HAP-1 (cell line): ENCODE measurements around the gene MBNL1.
"Not testable (repeated sequence)": the region's sequence is repeated elsewhere in the genome, so short reads cannot be mapped to it uniquely, and the experiment has no call there.

Experiments
- DNase-seq, 2 experiments: peaks; one replicate each; pipeline ENCODE4 v3.0.0-alpha.2; 2016 to 2020; ENCODE audit warnings: low spot score in 2 of 2
- H3K27me3 ChIP-seq: fragments of 250-450 bp; sonication (Bioruptor Pico); 2 replicates; pipeline ENCODE4 v1.5.1; 2020; ENCODE audit warnings: low read depth, mild to moderate bottlenecking, moderate library complexity
- H3K36me3 ChIP-seq: fragments of 250-450 bp; sonication (Bioruptor Pico); replicated peaks from 2 replicates; pipeline ENCODE4 v1.5.1; 2020; ENCODE audit warnings: mild to moderate bottlenecking
- H3K4me1 ChIP-seq: fragments of 250-450 bp; sonication (Bioruptor Pico); 2 replicates; pipeline ENCODE4 v1.5.1; 2020; ENCODE audit warnings: mild to moderate bottlenecking
- H3K4me3 ChIP-seq: fragments of 250-450 bp; sonication (Bioruptor Pico); 2 replicates; pipeline ENCODE4 v1.5.1; 2020; ENCODE audit warnings: mild to moderate bottlenecking, moderate library complexity
- H3K9me3 ChIP-seq: fragments of 250-450 bp; sonication (Bioruptor Pico); 2 replicates; pipeline ENCODE4 v1.5.1; 2020; ENCODE audit warnings: mild to moderate bottlenecking, moderate library complexity
- in situ Hi-C: fragments of 300-500 bp; cut with MboI; formaldehyde crosslinking; loops from 3 replicates; pipeline ENCODE4 v1.14.3; 2020; ENCODE audit warnings: low sequenced_read_pairs, inconsistent platforms, mixed read lengths

Gene MBNL1

GRCh38 chr3:152436707-152437590, 168.2 kb downstream of the MBNL1 start:
- DNase-seq: no peak
- H3K36me3 ChIP-seq: peaks cover 10% of the 10 kb centered on the region; the same call in 1 of the 2 replicates
- in situ Hi-C loops: no loop called here
- no peak overlapping the region for H3K4me3 ChIP-seq
- H3K9me3 ChIP-seq: no peaks in the 10 kb centered on the region; the same call in 1 of the 2 replicates
- H3K4me1 ChIP-seq: peaks cover 14% of the 10 kb centered on the region
- H3K27me3 ChIP-seq: no peaks in the 10 kb centered on the region

DNA sequence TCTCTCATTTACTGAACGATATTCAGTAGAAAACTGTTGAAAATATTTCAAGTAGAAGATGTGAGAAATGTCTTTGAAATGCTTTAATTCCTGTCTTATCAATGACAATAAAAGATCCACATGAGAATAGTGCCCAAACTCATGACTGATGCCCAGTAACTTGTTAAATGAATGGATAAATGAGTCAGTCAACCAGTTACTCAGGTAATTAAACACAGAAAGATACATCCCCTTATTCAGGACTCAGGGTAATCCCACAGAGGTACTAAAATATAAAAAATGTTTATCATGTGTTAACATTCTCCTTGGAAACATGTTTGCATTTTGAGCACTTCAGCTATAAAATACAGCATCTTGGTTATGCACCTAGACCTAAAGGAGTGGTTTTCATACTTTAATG, 169.5 kb downstream of the MBNL1 start:
- Histone ChIP-seq H3K9me3 (no peaks in the 10 kb centered on the region; the same call in 1 of the 2 replicates), H3K36me3 (peaks cover 6% of the 10 kb centered on the region; the same call in 1 of the 2 replicates), H3K4me3 (no peak overlapping the region), H3K4me1 (peaks cover 14% of the 10 kb centered on the region), H3K27me3 (no peaks in the 10 kb centered on the region)
- in situ Hi-C loops: no loop called here
- no peak for DNase-seq

GRCh38 chr3:152438706-152439105, 170.0 kb downstream of the MBNL1 start:
- Histone ChIP-seq H3K36me3 (peaks cover 6% of the 10 kb centered on the region; the same call in 1 of the 2 replicates), H3K27me3 (no peaks in the 10 kb centered on the region), H3K4me1 (peaks cover 15% of the 10 kb centered on the region), H3K4me3 (no peak overlapping the region), H3K9me3 (no peaks in the 10 kb centered on the region; the same call in 1 of the 2 replicates)
- in situ Hi-C loops: no loop called here
- DNase-seq: no peak

DNA sequence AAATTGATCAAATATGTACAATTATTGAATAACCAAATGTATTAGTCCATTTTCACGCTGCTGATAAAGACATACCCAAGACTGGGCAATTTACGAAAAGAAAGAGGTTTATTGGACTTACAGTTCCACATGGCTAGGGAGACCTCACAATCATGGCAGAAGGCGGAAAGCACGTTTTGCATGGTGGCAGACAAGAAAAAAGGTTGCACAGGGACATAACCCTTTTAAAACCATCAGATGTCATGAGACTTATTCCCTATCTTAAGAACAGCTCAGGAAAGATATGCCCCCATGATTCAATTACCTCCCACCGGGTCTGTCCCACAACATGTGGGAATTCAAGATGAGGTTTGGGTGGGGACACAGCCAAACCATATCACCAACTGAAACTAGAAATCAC, 171.5 kb downstream of the MBNL1 start:
- H3K4me3 ChIP-seq, in situ Hi-C loops, H3K9me3 ChIP-seq, H3K27me3 ChIP-seq, DNase-seq, H3K36me3 ChIP-seq: not testable (repeated sequence)
- H3K4me1 ChIP-seq: peaks cover 17% of the 10 kb centered on the region

- peaks cover 14% of the 10 kb centered on the region for H3K4me1 ChIP-seq
- no peak overlapping the region for H3K4me3 ChIP-seq
- in situ Hi-C loops: no loop called here
- peaks cover 9% of the 10 kb centered on the region for H3K36me3 ChIP-seq
- no peaks in the 10 kb centered on the region for H3K27me3 ChIP-seq
- no peaks in the 10 kb centered on the region for H3K9me3 ChIP-seq
- DNase-seq: no peak
Observed at GRCh38 chr3:152443212-152444023, 174.7 kb downstream of the MBNL1 start.

- peak in 1 of 2 experiments; percentile 59 for DNase-seq
- no peaks in the 10 kb centered on the region for H3K9me3 ChIP-seq
- H3K4me3 ChIP-seq: no peak overlapping the region
- H3K27me3 ChIP-seq: no peaks in the 10 kb centered on the region
- peaks cover 9% of the 10 kb centered on the region for H3K36me3 ChIP-seq
- in situ Hi-C loops: no loop called here
- peaks cover 7% of the 10 kb centered on the region for H3K4me1 ChIP-seq
Observed at GRCh38 chr3:152444029-152444641, 175.4 kb downstream of the MBNL1 start.

DNA sequence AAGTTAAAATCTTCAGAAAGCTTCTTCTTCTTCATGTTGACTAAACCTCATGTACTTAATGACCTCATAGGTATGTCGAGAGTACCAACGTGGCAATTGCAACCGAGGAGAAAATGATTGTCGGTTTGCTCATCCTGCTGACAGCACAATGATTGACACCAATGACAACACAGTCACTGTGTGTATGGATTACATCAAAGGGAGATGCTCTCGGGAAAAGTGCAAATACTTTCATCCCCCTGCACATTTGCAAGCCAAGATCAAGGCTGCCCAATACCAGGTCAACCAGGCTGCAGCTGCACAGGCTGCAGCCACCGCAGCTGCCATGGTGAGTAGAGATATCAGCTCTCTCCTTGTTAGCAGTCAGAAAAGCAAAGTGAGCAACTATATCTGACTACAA, 176.5 kb downstream of the MBNL1 start:
- Histone ChIP-seq H3K27me3 (no peaks in the 10 kb centered on the region), H3K36me3 (peaks cover 9% of the 10 kb centered on the region), H3K9me3 (no peaks in the 10 kb centered on the region), H3K4me1 (peaks cover 3% of the 10 kb centered on the region; the same call in 1 of the 2 replicates), H3K4me3 (no peak overlapping the region)
- in situ Hi-C loops: no loop called here
- DNase-seq: no peak

DNA sequence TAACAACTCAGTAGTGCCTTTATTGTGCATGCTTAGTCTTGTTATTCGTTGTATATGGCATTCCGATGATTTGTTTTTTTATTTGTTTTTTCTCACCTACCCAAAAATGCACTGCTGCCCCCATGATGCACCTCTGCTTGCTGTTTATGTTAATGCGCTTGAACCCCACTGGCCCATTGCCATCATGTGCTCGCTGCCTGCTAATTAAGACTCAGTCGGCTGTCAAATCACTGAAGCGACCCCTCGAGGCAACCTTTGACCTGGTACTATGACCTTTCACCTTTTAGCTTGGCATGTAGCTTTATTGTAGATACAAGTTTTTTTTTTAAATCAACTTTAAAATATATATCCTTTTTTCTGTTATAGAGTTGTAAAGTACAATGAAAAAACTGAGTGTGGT, 177.8 kb downstream of the MBNL1 start:
- Histone ChIP-seq H3K4me1 (peaks cover 3% of the 10 kb centered on the region; the same call in 1 of the 2 replicates), H3K36me3 (peaks cover 9% of the 10 kb centered on the region), H3K9me3 (no peaks in the 10 kb centered on the region), H3K27me3 (no peaks in the 10 kb centered on the region), H3K4me3 (no peak overlapping the region)
- DNase-seq: no peak
- in situ Hi-C loops: no loop called here

DNA sequence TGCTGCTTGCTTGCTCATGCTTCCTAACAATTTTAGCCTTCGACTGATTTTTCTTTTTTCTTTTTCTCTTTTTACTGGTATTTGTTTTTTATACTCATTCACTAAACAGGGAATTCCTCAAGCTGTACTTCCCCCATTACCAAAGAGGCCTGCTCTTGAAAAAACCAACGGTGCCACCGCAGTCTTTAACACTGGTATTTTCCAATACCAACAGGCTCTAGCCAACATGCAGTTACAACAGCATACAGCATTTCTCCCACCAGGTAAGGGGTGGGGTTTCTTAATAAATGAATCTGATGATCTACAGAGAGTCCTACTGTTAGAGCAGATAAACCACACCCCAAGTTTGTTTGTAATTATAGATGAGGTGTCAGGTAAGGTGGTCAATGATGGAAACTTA, 178.8 kb downstream of the MBNL1 start:
- no peak for DNase-seq
- no peaks in the 10 kb centered on the region for H3K27me3 ChIP-seq
- in situ Hi-C loops: no loop called here
- H3K36me3 ChIP-seq: peaks cover 12% of the 10 kb centered on the region
- peaks cover 3% of the 10 kb centered on the region; the same call in 1 of the 2 replicates for H3K4me1 ChIP-seq
- H3K4me3 ChIP-seq: no peak overlapping the region
- no peaks in the 10 kb centered on the region for H3K9me3 ChIP-seq

DNA sequence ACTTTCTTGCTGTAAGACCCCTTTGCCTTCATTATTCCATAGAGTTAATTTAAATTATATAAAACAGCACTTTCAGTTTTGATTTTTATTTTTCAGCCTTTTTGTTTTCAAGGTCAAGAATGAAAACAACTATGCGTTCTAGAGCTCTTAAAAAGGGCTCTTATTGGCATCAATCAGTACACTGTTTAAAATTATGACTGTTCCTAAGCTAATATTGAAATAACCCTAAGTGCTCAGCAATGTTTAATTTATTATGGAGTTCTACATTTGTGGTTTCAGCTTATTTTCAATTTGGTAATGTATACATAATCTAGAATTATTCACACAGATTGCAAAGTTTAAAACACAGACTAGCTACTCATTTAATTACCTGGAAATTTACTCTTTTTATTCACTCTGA, 179.4 kb downstream of the MBNL1 start:
- H3K36me3 ChIP-seq: peaks cover 12% of the 10 kb centered on the region
- H3K27me3 ChIP-seq: no peaks in the 10 kb centered on the region
- peaks cover 3% of the 10 kb centered on the region; the same call in 1 of the 2 replicates for H3K4me1 ChIP-seq
- in situ Hi-C loops: no loop called here
- no peak for DNase-seq
- no peak overlapping the region for H3K4me3 ChIP-seq
- no peaks in the 10 kb centered on the region for H3K9me3 ChIP-seq

DNA sequence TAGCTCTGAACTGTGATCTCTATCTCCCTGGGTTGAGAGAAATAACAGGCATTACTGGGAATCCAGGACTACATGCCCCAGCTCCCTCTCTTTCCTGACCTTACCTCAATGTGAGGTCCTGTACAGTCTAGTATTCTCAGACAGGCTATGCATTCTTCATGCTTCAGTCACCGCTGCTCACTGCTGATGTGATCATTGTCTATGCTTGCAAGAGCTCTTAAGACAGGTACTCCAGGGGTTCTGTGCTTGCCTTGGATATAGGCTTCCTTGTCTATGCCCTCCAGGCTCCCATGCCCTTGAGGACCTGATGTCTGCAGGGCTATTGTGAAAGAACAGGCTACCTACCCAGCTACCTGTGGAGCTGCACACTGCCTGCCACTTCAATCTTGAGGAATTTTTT, 183.6 kb downstream of the MBNL1 start:
- no peaks in the 10 kb centered on the region for H3K27me3 ChIP-seq
- no peak overlapping the region for H3K4me3 ChIP-seq
- DNase-seq: no peak
- H3K9me3 ChIP-seq: no peaks in the 10 kb centered on the region
- in situ Hi-C loops: no loop called here
- peaks cover 8% of the 10 kb centered on the region for H3K36me3 ChIP-seq
- H3K4me1 ChIP-seq: no peaks in the 10 kb centered on the region

DNA sequence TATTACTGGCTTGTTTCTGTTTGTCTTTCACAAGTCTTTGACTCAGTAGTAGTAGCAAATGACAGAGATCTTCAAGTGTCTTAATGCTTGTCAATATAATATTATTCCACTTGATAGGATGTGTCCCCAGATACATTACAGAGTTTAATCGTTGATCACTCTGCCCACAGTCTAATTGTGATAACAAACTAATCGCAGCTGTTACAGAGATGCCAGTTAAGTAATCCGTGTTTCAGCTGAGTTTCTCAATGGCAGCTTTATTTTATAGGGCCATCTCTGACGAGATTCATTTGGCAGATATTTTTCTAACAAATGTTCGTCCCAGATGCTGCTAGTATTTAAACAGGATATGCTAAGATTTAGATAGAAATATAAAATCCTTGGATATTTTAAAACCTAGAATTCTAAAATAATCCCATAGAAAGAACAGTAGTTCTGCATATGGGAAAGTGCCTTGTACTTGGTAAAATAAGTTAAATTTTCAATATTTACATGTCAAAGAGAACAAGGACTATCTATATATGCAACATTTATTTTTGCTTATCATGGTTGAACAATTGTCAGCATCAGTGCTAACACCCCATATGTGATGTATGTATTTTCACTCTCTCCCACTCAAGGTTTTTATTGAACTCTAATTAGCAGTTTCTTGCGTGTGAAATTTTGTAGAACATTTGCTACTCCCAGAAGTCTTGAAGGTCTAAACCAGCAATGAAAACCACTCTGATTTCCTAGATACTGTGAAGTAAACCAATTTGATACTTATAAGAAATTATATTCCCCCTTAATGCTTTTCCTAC, 185.5 kb downstream of the MBNL1 start:
- no peak for DNase-seq
- in situ Hi-C loops: no loop called here
- H3K9me3 ChIP-seq: no peaks in the 10 kb centered on the region
- H3K27me3 ChIP-seq: no peaks in the 10 kb centered on the region
- no peaks in the 10 kb centered on the region for H3K4me1 ChIP-seq
- H3K36me3 ChIP-seq: peaks cover 3% of the 10 kb centered on the region; the same call in 1 of the 2 replicates
- no peak overlapping the region for H3K4me3 ChIP-seq

GRCh38 chr3:152455989-152456388, 187.3 kb downstream of the MBNL1 start:
- H3K36me3 ChIP-seq: 0 out of 2 replicates have a peak, but pooled peaks cover 3% of the 10 kb centered on the region
- no peaks in the 10 kb centered on the region for H3K27me3 ChIP-seq
- H3K9me3 ChIP-seq: no peaks in the 10 kb centered on the region
- DNase-seq: no peak
- in situ Hi-C loops: no loop called here
- no peak overlapping the region for H3K4me3 ChIP-seq
- H3K4me1 ChIP-seq: no peaks in the 10 kb centered on the region
